Epithelial cell of proximal tubule (primary cell): ENCODE results near the gene SLC1A2. TPM values are rescaled to one million over a fixed set of nuclear protein-coding genes. Genes with fewer than 3 reads are reported as not detected.

Experiments
- DNase-seq: peaks from one replicate; pipeline ENCODE4 v3.0.0-alpha.2; 2011; ENCODE audit warnings: low read depth
- H3K4me3 ChIP-seq: 2 replicates; pipeline ENCODE4 v1.5.1; 2011; ENCODE audit warnings: low read depth, mild to moderate bottlenecking, low read length
- CTCF ChIP-seq: conservative IDR thresholded peaks from 2 replicates; pipeline ENCODE4 v1.5.1; 2012; ENCODE audit warnings: low read depth, mild to moderate bottlenecking, low read length
- total RNA-seq: library from RNA; depleted of rRNA; stranded (reverse); fragments of >200 nt; gene quantifications from 2 replicates; pipeline ENCODE4 v1.2.3, GENCODE V29; 2015

SLC1A2 gene
- total RNA-seq, 1 donor from 2014 or later = not detected

- no peak for DNase-seq
- no peak for TF ChIP-seq CTCF
- H3K4me3 ChIP-seq = no peak overlapping the region
These were observed 112.1 kb downstream of the SLC1A2 start for GRCh38 chr11:35307221-35307621.

DNA sequence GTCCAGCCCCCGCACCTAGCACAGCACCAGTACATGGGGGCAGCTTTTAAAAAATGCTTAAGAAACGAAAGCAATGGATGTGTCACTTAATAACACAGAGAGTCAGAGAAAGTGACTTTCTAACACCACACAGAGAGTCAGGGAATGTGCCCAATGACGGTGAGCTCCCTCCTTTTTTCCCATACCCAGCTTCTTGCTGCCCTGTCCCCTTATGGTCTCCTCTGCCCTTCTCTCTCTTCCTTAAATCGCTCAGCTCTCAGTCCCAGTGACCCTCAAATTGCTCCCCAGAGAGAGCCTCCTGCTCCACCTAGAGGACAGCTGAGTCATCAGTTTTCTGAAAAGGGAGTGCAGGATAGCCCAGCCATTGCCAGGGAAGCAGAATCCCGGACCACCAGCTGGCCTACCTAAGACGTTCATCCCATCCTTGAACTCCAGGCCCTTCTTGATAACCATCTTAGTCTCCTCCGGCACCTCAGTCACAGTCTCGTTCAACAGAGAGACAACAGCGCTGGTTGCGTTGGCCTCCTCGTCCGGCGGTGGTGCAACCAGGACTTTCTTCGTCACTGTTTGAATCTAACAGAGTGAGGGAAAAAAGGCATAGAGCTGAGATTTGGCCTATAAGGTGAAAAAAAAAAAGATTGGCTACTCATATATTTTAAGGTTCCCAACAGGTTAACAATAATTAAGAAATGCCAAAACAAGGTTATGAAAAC, 113.5 kb downstream of the SLC1A2 start:
- no peak overlapping the region for H3K4me3 ChIP-seq
- no peak for DNase-seq
- peak; percentile 75 for TF ChIP-seq CTCF

- no peak for TF ChIP-seq CTCF
- DNase-seq = no peak
- no peak overlapping the region for H3K4me3 ChIP-seq
These were observed 114.4 kb downstream of the SLC1A2 start for GRCh38 chr11:35304900-35305460.

GRCh38 chr11:35304386-35304775, 115.0 kb downstream of the SLC1A2 start:
- no peak overlapping the region for H3K4me3 ChIP-seq
- TF ChIP-seq CTCF = no peak
- peak; percentile 78 for DNase-seq

DNA sequence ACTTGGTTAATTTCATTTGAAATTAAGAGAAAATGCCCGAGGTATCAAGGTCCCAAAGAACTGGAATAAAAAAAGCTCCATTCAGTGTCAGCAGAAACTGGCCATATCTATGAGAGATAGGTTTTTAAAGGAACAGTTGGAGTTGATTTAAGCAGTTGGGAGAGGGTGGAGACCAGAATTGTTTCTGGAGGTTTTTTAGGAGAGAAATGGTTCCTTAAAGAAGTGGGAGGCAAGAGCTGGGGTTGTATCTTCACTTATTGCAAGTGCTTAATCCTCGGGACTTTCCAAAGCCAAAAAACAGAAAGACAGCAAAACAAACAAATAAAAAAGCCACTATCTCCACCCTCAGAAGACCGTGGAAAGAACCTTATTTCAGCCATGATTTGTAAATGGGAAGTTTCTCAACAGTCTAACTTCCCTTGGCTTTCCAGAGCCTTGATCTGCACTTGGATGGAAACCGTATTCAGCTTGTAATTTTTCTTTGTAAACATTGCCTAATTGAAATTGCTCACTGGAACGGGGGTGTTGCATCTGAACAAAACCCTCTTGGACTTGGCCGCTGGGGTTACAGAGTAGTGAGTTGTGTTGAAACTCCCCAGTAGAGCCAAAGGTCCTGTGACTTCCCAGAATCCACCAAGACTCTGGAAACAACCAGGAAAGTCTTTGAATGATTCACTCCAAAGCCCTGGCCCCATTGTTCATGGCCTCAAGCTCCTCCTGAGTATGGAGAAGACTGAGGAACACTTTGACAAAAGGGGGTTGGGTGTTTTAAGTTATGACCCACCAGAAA, 115.6 kb downstream of the SLC1A2 start:
- H3K4me3 ChIP-seq = no peak overlapping the region
- TF ChIP-seq CTCF = no peak
- DNase-seq = peak; percentile 97

GRCh38 chr11:35302398-35302797, 117.0 kb downstream of the SLC1A2 start:
- H3K4me3 ChIP-seq = no peak overlapping the region
- TF ChIP-seq CTCF = no peak
- DNase-seq = no peak
